GM18502 (cell line): ENCODE data around the gene SLC31A2.
"Not testable (repeated sequence)": the region's sequence is repeated elsewhere in the genome, so short reads cannot be mapped to it uniquely, and the experiment has no call there.

Experiments used
- ATAC-seq: cut with Tn5 transposase; IDR thresholded peaks from one replicate; pipeline ENCODE4 v1.9.1; 2021; ENCODE audit warnings: mild to moderate bottlenecking; ENCODE audit not compliant: unreplicated experiment, poor library complexity

The SLC31A2 gene

DNA sequence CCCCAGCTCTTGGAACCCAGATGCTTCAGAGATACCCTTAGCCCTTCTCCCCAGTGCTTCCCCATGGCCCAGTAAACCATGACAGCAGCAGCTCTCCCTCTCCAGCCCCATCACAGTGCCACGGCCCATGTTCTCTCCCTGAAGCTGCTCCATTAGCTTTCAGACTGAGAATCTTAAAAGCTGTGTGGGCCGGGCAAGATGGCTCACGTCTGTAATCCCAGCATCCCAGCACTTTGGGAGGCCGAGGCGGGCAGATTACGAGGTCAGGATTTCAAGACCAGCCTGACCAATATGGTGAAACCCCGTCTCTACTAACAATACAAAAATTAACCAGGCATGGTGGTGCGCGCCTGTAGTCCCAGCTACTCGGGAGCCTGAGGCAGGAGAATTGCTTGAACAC lies 1.2 kb upstream of the SLC31A2 start:
- not testable (repeated sequence) for ATAC-seq

DNA sequence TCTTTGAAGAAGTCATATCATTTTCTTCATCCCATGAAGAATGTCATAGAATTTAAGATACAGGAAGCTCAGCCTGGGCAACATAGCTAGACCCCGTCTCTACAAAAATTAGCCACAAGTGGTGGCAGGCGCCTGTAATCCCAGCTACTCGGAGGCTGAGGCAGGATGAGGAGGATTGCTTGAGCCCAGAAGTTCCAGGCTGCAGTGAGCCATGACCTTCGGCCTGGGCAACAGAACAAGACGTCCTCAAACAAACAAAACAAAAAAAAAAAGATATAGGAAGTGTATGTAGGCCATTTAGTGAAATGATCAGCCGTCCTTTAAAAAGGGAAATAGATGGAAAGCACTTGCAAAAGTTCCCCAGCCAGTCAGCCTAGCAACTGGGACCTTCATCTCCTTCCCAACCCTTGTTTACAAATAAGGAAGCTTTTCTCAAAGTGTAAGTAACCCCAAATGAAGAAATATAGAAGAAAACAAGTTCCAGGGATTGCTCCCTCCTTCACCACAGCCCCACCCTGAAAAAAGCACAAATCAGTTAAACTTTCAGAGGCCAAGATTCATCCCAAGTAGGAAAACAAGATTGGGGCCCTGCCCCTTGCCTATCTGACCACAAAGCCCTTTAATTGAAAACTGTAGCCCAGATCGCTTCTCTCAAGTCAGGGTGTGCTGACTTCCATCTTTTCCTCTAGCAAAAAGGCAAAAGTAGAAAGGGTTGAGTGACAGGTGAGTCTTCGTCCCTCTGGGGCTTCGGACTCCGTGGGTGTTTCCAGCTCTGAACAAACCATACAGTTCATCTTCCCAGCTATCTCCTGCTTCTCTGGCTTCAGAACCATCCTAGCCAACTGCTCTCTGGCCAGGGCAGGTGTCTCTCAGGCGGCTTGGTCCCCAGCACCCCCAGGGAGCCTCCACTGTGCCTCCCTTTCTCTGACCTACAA lies 1.2 kb downstream of the SLC31A2 start:
- no peak for ATAC-seq

DNA sequence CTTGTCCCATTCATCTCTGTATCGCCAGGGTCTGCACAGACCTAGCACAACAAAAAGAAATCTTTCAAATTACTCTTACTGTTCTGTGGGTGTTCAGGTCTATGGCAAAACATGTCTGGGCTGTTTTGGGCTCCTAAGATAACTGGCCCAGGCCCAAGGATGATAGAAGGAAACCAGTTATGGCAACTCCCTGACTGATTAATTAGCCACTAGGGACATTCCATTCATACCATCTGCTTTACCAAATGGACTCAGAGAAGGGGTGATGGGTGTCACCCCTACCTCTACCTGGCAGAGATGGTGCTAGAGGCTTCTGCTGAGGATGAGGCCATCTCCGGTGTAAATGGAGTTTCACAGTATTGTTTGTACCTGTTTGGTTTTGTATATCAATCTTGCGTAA lies 1.9 kb downstream of the SLC31A2 start:
- no peak for ATAC-seq

DNA sequence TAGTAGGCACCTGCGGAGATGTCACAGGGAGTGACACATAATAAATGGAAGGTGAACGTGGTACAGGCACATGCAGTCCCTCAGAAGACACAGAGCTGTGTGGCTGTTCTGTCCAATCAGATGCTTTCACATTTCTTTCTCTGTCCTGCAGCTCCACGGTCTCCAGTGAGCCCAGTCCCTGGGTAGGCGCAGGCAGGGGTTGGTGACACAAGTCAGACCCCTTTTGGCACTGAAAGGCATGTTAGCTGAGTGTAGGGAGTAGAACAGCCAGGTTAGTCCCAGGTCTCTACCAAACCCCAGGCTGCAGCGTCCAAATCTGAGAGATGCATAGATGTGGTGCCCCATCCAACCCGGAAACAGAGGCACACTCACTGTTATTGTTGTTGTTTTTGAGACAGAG lies 2.8 kb downstream of the SLC31A2 start:
- no peak for ATAC-seq

DNA sequence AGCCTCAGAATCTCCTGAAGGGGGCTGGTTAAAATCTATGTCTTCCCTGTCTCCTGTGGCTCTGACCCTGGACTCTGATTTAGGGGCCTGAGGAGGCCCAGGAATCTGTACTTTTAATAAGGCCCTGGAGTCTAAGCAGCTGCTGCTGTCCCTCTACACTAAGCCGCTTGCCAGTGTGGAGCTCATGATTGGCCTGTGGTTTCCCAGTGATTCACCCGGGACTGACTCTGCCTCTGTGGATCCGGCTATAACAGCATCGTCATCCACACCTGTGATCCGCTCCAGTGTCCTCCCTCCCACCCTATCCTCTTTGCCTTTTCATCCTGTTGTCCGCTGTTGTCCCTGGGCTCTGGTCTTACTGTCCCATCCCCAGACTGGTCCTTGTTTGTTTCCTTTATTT lies 3.7 kb downstream of the SLC31A2 start:
- ATAC-seq: no peak

DNA sequence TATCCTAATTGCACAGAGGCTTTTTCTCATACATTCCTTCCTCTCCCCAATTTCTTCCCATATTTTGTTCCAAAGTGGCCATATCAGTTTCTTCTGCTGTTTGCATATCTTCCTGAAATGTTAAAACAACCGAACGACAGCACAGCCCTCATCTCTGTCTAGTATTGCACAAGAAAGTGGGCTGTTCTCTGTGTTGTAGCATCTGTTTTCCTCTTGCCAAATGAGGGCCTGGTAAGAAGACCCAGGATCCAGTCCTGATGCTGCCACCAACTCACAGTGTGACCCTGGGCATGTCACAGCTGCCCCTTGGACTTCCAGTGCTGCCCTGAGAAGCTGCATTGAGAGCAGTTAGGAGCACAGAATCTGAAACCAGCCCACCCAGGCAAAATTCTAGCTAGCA lies 4.1 kb downstream of the SLC31A2 start:
- no peak for ATAC-seq

DNA sequence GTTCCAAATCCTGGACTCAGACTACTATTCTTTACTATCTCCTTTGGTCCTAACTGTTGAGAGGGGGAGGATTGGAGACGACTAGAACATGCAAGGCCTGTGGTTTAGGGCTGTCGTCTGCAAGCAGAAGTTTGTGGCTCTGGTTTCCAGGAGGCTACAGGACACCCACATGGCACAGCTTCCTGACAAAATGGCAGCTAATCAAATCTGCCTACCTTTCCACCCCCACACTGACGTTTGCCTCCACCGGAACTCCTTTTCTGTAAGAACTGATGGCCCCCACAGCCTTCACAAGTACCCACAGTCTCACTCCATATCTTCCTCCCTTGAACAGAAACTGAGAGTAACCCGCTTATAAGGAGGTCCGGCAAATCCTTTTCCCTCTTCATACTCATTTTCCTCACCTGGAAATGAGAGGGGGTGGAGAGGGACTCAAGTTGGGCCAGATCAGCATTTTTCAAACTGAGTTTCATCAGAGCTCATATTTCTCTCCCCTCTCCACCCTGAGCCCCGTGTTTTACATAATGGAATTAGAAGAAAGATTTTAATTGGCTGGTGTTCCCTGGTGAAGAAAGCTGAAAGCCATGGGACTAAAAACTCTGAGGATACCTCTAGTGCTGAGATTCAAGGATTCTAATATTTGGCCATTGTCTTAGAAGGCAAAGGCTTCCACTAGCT lies 5.2 kb downstream of the SLC31A2 start:
- ATAC-seq: no peak

DNA sequence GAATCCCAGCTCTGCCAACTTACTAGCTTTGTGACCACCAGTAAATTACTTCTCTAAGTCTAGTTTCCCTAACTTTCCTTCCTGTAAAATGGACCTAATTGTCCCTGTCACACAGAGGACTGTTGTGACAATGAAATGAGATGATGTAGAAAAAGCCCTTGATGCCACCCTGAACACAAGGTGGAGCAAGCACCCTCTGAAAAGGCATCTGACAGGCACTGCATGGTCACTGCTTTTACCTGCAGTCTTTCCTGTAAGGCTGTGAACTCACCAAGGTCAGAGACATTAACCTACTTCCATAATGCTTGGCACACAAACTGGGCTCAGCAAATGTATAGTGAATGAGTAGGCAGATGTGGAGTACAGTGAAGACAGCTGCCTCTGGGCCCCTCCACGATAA lies 6.1 kb downstream of the SLC31A2 start:
- ATAC-seq: no peak

DNA sequence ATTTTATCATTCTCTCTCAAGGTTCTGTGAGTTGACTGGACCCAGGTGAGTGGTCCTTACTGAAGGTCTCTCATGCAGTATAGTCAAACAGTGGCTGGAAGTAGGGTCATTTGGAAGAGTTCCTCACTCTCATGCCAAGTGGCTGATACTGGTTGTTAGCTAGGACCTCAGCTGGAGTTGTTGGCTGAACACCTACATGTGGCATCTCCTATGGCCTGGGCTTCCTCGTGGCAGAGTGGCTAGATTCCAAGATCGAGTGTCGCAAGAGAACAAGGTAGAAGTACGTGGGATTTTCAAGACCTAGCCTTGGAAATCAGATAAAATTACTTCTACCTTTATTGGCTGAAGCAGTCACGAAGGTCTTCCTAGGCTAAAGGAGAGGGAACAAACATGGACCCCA lies 7.6 kb downstream of the SLC31A2 start:
- no peak for ATAC-seq

DNA sequence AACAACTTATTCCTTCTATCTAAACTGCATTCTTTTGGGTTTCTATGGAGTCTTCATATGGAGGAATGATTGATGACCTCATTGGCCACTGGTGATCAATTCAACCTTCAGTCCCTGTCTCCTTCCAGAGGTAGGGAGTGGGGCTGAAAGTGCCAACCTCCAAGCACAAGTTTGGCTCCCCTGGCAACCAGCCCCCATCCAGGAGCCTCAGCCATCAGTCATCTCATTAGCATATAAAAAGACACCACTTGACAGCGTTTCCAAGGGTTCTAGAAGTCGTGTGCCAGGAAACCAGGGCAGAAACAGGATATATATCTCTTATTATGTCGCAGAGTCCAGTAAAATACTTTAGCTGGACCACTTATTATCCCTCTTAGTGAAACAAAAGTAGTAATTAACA lies 9.8 kb downstream of the SLC31A2 start:
- no peak for ATAC-seq

DNA sequence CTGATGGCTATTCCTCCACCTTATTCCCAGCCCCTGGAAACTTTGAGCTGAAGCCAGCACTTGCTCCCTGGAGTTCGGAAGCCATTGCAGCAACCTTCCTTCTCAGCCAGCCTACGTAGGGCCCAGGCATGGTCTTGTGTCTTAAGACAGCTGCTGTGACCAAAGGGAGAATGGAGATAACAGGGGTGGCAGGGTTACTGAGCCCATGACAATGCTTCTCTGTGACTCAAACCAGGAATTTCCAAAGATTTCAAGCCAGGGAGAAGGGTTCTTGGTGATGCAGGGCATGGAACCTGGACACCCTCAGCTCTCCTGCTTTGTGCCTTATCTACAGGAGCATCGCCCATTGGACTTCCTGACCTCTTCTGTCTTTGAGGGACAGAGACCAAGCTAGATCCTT lies 12.2 kb downstream of the SLC31A2 start:
- no peak for ATAC-seq

DNA sequence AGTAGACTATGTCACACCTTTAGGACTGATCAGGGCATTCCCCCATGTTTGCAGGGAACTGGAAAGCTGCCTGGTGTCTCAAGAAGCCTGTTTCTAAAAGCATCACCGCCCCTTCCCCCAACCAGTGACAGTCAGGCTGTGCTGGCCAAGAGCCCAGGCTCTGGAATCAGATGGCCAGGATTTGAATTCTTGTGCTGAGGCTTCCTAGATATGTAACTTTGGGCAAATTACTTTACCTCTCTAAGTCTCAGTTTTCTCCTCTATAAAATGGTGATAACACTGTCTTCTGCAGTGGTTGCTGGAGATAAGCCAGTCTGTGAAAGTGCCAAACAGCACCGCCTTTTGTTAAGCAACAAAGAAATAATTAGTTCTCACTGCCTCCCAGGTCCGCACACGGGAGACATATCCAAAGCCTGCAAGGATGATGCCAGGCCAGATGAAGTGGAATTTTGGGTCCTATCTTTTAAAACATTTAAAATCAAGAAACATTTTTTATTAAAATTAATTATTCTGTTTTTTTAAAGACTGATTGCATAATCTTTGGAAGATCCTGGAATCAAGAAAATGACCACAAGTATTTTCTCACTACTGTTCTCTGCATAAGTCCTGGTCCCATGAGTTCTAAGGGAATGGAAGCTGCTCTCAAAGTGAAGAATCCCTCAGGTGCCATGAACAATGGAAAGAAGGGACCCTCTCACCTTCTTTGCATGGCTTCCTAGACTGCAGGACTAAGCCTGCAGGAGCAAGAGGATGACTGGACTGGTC lies 13.9 kb downstream of the SLC31A2 start:
- no peak for ATAC-seq

DNA sequence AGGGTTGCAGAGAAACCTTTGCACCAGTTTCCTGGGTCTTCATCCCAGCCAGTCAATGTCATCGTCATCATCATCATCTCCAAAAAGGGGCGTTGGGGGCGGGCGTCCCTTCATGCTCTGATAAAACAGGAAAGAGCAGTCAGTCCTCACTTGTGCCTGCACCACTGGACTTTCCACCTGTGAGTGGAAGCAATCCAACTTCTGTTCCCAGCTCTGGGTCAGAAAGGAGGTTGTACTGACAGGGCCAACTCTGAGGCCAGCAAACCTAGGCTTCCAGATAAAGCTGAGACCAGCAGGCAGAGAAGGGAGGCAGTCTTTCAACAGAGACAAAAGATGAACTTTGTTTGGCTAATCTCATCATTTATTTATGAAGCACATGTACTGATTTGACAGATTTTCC lies 15.2 kb downstream of the SLC31A2 start:
- ATAC-seq: no peak

DNA sequence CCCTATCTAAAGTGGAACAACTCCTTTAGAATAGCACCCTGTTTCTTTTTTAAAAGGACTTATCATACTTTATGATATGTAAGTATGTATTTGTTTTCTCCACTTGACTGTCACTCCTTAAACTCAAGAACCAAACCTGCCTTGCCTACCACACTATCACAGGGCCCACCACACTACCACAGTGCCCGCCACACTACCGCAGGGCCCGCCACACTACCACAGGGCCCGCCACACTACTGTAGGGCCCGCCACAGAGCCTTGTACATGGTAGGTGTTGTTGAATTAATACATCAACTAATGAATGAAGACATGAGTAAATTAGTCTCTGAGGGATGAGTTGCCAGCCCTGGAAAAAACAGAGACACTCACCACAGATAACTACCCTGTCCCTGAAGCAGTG lies 18.0 kb downstream of the SLC31A2 start:
- no peak for ATAC-seq

DNA sequence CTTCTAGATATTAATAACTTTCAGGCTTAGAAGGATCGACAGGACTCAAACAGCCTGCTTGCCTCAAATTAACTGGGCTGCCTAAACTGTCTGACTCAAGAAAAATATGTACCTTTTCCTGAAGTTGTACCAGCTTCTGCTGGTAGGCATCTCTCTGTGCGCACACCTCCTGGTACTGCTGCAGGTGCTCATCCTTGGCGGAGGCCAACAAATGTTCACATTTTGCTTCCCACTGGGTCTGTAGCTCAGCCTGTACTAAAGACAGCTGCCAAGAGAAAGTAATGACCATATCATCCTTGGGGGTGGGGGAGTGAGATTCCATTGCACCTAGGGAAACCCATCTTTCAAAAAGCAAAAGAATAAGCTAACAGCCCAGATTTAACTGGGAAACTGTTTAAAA lies 22.5 kb downstream of the SLC31A2 start:
- ATAC-seq: no peak

DNA sequence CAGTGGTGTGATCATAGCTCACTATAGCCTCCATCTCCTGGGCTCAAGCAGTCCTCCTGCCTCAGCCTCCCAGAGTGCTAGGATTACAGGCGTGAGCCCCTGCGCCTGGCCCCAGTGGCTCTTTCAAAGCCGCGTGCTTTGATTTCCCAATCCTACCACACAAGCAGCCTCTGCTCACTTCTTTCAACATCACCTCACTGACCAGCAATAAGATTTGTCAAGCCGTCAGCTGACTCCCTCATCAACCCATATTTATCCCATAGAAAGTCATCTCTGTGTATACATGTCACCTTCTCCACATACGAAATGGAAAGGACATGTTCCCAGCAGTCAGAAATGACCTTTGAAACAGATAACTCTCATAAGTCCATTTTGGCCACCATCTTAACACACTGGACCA lies 26.0 kb downstream of the SLC31A2 start:
- no peak for ATAC-seq

DNA sequence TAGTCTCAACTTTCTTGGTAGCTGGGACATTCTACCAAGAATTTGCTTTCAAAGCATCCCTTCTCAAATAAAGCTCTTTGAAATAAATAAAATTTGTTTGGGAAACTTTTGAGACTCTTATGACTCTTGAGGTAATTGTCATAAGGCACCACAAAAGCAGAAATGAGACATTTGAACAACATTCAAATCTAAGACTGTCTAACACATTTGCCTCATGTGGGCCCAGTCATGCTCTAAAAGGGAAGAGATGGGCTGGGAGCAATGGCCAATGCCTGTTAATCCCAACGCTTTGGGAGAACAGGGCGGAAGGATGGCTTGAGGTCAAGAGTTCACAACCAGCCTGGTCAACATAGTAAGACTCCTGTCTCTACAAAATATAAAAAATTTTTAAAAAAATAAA lies 26.4 kb downstream of the SLC31A2 start:
- no peak for ATAC-seq

DNA sequence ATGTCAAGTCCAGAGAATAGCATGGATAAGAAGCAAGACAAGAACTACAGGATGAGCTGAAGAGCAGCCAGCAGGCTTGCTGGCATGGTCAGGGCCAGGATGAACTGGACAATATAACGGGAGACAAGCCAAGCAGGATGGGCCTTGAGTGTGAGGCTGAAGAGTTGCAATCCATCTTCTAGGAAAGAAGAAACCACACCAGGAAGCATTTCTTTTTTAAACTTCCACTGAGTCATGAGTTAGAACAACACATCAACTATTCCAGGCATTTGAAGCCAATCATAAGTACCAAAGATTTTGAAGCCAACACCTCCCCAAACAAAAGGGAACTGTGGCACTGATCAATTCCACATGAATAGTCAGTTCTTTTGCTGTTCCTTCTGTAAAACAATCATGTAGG lies 27.3 kb downstream of the SLC31A2 start:
- ATAC-seq: no peak

DNA sequence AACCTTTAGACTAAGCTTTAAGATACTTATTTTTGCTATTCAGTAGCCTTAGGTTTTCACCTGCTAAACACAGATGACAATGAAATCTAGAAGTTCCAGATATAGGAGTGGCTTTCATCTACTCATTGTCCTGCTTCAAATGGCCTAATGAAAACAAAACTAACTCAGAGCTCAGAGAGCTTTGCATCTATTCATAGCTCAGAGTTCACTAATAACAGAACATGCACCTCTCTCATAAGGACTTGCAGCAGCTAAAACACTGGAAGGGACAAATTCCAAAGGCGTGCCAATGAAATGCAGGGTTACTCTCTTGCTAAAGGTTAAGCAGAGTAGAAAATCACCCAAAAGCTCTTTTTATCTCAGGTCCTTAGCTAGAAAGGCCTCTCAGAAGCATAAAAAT lies 29.0 kb downstream of the SLC31A2 start:
- ATAC-seq: no peak

DNA sequence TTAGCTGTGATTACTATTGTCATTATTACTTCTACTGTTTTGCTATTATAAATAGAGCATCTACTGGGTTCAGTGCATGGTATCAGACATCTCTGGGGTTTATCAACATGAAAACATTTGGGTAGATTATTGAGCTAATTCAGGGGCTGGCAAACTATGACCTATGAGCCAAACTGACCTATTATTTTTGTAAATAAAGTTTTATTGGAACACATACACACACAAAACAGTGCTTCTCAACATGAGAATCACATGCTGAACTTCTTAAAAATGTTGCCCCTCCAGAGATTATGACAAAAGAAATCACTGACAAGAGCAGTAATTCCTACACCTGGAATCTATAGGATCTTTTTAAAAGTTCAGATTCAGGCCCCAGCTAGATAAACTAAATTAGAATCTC lies 30.4 kb downstream of the SLC31A2 start:
- ATAC-seq: no peak

DNA sequence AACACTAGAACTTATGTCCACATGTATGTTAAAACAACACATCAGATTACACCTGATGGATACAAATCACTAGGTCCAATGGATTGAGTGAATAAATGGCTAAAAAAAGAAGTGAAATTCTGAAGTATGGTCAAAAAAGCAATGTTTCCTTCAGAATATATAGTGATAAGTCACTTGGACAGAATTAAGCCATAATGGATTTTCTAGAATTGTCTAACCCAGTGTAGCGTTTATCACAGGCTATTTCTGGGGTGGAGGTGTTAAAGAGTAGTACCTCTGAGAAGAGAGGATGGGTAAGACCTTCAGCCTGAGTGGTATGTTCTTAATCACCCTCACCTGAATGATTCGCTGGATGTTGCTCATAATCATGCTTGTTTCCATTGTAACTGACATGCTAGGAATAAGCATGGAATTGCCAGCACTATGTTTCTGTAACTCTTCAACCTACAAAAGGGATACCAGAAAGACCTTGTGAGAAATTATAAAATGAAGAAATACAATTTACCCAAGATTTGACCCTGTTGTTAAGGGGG lies 33.2 kb downstream of the SLC31A2 start:
- no peak for ATAC-seq
